IPS-18a (cell line): Measurements from ENCODE around the gene VDR.

Experiments
- H3K27ac ChIP-seq: one replicate; pipeline ENCODE4 v1.5.1; 2013; ENCODE audit warnings: low read length
- H3K27me3 ChIP-seq: one replicate; pipeline ENCODE4 v1.6.1; 2013; ENCODE audit warnings: mild to moderate bottlenecking, low read length; ENCODE audit not compliant: control insufficient read depth, insufficient read depth
- H3K36me3 ChIP-seq: one replicate; pipeline ENCODE4 v1.6.1; 2013; ENCODE audit warnings: low read depth, low read length; ENCODE audit not compliant: control insufficient read depth
- H3K4me1 ChIP-seq: one replicate; pipeline ENCODE4 v1.6.1; 2013; ENCODE audit warnings: low read depth, low read length; ENCODE audit not compliant: control insufficient read depth
- H3K4me3 ChIP-seq: one replicate; pipeline ENCODE4 v1.5.1; 2013; ENCODE audit warnings: low read length
- H3K9ac ChIP-seq: one replicate; pipeline ENCODE4 v1.6.1; 2013; ENCODE audit warnings: mild to moderate bottlenecking, low read length, moderate library complexity
- H3K9me3 ChIP-seq: one replicate; pipeline ENCODE4 v1.6.1; 2013; ENCODE audit warnings: low read depth, low read length; ENCODE audit not compliant: control insufficient read depth

The VDR gene

DNA sequence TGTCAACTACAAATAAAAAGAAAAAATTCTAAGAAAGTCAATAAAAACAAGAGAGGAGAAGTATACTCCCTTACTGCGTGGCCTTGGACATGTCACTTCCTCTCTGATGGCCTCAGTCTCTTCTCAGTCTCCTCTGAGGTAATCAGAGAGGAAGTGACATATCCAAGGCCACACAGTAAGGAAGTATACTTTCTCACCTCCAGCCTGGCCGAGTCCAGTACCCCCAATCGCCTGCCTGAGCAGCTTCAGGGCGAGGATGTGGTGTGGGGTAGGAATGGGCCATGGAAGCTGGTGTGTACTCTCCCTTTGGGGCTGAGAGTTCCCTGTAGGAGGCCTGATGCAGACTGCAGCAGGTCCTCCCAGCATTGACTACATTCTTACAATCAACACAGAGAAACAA is 15.8 kb downstream of the VDR start:
- Histone ChIP-seq H3K9ac (no peak overlapping the region), H3K4me1 (no peaks in the 10 kb centered on the region), H3K36me3 (no peaks in the 10 kb centered on the region), H3K27me3 (no peaks in the 10 kb centered on the region), H3K9me3 (no peaks in the 10 kb centered on the region), H3K27ac (no peak overlapping the region), H3K4me3 (no peak overlapping the region)

DNA sequence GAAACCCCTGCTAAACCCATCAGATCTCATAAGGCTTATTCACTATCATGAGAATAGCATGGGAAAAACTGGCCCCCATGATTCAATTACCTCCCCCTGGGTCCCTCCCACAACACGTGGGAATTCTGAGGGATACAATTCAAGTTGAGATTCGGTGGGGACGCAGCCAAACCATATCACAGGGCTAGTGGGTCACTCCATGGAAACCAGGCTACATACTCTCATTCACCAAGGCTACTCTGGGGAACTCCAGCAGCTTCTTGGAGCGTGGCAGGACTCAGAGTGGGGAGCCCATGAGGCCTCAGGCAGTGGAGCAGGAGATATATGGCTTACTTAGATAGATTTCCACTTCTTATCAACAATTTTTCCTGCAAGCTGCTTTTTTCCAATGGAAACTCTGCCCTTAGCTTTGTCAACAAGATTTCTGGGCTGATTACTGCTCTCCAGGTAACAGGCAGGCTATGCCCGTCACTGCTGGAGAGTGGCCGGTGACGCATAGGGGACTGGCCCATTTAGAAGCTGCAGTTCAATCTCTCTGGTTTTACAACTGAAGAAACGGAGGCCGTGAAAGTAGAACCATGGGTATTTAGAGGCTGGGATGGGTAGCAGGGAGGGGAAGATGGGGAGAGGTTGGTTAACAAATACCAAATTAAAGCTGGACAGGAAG is 16.5 kb downstream of the VDR start:
- no peaks in the 10 kb centered on the region for H3K4me1 ChIP-seq

DNA sequence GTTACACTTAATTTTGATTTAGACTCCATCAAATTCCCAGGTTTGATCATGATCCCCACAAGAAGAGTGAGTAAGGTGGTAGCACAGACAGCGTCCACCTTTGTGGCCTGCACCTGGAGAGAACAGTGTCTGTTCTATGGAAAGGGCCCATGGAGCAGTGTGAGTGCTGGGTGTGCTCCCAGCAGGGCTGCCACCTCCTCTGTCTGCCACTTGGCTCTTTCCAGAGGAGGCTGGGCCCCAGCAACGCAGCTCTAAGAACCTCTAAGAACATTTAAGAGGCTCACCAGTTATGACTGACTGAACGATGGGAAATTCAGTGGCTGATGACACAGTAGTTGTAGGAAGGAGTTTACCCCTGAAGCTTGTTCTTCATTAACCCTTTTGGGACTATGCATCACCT is 17.3 kb downstream of the VDR start:
- H3K9me3 ChIP-seq, result no peaks in the 10 kb centered on the region
- H3K9ac ChIP-seq, result no peak overlapping the region
- H3K27me3 ChIP-seq, result no peaks in the 10 kb centered on the region
- H3K36me3 ChIP-seq, result no peaks in the 10 kb centered on the region
- H3K27ac ChIP-seq, result no peak overlapping the region
- H3K4me1 ChIP-seq, result no peaks in the 10 kb centered on the region
- H3K4me3 ChIP-seq, result no peak overlapping the region

More for the DNA sequence above, 16.5 kb downstream of the VDR start:
- Histone ChIP-seq H3K27me3 (no peaks in the 10 kb centered on the region), H3K9me3 (no peaks in the 10 kb centered on the region), H3K4me3 (no peak overlapping the region), H3K27ac (no peak overlapping the region), H3K36me3 (no peaks in the 10 kb centered on the region), H3K9ac (no peak overlapping the region)

DNA sequence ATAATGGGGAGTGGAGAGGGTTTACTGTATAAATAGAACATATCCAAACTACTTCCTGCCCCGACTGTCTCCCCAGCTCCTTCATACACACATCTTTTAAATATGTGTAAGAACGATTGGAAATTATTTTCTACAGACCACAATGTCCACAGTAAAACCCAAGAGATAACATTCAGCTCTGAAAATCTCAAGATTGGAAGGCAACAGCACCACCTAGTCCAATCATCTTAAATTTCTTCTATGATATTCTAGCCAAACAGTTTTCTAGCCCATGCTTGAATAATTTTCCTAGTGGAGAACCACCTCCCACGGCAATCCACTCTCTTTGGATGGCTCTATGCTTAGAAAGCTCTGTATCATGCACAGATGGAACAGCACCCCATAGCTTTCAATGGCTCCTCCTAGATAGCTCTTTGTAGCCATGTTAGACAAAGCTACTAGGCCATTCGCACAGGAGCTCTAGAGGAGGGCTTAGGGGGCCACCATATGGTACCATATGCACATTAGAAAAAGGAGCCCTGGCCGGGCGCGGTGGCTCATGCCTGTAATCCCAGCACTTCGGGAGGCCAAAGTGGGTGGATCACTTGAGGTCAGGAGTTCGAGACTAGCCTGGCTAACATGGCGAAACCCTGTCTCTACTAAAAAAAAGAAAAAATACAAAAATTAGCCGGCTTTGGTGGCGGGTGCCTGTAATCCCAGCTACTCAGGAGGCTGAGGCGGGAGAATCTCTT is 18.1 kb downstream of the VDR start:
- no peak overlapping the region for H3K27ac ChIP-seq
- no peaks in the 10 kb centered on the region for H3K4me1 ChIP-seq
- no peak overlapping the region for H3K9ac ChIP-seq
- no peaks in the 10 kb centered on the region for H3K27me3 ChIP-seq
- no peaks in the 10 kb centered on the region for H3K36me3 ChIP-seq
- H3K9me3 ChIP-seq, result no peaks in the 10 kb centered on the region
- H3K4me3 ChIP-seq, result no peak overlapping the region

DNA sequence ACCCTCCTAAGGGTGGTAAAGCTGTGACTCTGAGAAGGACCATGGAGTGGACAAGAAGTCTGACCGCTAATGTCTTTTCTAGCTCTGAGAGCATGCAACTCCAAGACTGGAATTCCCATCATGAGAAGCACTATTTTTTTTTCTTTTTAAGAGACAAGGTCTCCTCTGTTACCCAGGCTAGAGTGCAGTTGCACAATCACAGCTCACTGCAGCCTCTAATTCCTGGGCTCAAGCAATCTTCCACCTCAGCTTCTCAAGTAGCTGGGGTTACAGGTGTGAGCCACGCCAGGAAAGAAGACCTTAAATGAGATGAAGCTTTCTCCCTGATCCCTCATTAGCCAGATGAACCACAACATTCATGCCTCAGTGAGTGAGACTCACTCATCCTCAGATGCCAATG is 19.2 kb downstream of the VDR start:
- no peaks in the 10 kb centered on the region for H3K27me3 ChIP-seq
- no peaks in the 10 kb centered on the region for H3K9me3 ChIP-seq
- no peaks in the 10 kb centered on the region for H3K4me1 ChIP-seq
- H3K36me3 ChIP-seq, result no peaks in the 10 kb centered on the region
- no peak overlapping the region for H3K4me3 ChIP-seq
- no peak overlapping the region for H3K27ac ChIP-seq
- H3K9ac ChIP-seq, result no peak overlapping the region

DNA sequence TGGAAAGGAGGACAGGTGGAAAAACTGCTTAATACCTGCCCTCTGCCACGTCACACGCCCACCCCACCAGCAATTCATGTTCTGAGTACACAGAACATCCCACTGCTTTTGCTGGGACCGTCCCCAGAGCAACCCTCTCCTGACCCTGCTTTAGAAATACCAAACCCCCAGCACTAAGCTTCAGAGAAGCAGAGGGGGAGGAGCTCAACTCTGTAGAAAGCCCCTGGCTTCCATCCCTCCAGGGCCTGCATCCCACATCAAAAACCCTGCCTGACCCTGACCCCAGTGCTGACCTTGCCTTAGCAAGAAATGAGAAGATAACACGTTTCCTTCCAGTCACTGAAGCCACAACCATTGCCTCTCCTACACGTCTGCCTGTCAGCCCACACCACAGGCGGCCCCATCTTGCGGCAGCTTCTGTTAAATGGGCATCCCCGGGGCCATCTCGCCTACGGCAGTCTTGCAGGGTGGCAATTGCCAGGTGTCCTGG is 19.7 kb downstream of the VDR start:
- no peaks in the 10 kb centered on the region for H3K4me1 ChIP-seq
- H3K4me3 ChIP-seq, result no peak overlapping the region
- H3K9me3 ChIP-seq, result no peaks in the 10 kb centered on the region
- H3K27me3 ChIP-seq, result no peaks in the 10 kb centered on the region
- H3K9ac ChIP-seq, result no peak overlapping the region
- no peak overlapping the region for H3K27ac ChIP-seq
- no peaks in the 10 kb centered on the region for H3K36me3 ChIP-seq

- Histone ChIP-seq H3K36me3 (no peaks in the 10 kb centered on the region), H3K4me1 (no peaks in the 10 kb centered on the region)
These were observed 20.3 kb downstream of the VDR start for GRCh38 chr12:47884501-47884900.

DNA sequence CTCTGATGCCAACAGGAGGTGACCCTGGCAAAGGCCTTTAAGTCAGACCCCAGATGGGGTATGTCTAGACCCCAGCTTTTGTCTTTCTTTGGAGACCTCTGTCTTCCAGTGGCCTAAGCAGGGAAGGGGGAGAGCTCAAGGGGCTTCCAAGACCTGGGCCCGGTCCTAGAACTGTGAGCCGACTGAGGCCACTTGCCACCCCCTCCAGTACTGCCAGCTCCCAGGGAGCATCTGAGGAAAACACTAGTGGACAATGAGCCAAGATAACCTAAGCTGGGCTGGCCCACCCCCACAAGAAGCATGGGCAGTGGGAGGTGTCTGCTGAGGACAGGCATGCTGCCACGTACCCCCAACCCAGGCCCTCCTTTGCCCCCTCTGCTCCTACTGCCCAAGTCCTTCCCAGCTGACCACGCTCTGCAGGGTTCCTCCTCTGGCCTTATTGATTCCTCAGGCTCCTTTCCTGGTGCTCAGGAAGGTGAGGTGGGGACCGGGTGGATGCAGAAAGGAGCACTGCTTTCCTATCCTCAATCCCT is 21.1 kb downstream of the VDR start:
- Histone ChIP-seq H3K36me3 (no peaks in the 10 kb centered on the region), H3K4me3 (no peak overlapping the region)

More at GRCh38 chr12:47884501-47884900, 20.3 kb downstream of the VDR start:
- Histone ChIP-seq H3K27me3 (no peaks in the 10 kb centered on the region), H3K9me3 (no peaks in the 10 kb centered on the region), H3K4me3 (no peak overlapping the region), H3K27ac (no peak overlapping the region), H3K9ac (no peak overlapping the region)

DNA sequence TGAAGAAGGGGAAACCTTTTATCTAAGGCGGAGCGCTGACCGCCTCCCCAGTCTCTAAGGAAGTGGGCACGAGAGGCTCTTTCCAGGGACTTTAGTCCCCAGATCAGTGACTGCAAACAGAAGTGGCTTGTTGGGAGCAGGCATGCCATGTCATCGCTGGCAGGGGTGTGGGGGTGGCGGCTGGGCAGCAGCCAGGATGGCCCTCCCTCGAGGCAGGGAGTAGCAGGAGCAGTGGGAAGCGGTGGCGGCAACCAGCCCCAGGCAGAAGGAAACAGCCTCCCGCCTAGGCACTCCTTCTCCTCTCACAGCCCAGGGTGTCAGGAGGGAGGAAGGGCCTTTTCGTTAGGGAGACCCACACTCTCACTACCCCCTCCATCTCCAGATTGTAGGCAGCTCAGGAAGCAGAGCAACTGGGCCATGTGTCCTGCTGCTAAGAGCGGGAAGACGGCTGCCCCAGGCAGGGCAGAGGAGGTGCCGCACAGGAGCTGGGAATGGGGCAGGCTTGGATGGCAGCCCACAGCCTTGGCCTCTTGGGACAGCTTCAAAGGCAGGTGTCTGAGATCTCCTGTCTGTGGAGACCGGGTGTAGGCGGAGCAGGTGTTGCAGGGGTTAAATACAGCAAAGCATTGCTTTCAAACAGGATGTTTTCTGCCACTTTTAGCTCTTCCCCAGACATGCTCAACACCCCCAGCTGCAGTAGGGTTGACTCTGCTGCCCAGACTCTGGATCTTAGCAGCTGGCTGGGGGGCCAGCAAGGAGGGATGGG is 21.8 kb downstream of the VDR start:
- Histone ChIP-seq H3K27ac (no peak overlapping the region), H3K9ac (no peak overlapping the region), H3K36me3 (no peaks in the 10 kb centered on the region), H3K4me3 (no peak overlapping the region), H3K4me1 (no peaks in the 10 kb centered on the region), H3K27me3 (no peaks in the 10 kb centered on the region), H3K9me3 (no peaks in the 10 kb centered on the region)

More for the DNA sequence above, 21.1 kb downstream of the VDR start:
- Histone ChIP-seq H3K27me3 (no peaks in the 10 kb centered on the region), H3K9me3 (no peaks in the 10 kb centered on the region), H3K4me1 (no peaks in the 10 kb centered on the region), H3K27ac (no peak overlapping the region), H3K9ac (no peak overlapping the region)

DNA sequence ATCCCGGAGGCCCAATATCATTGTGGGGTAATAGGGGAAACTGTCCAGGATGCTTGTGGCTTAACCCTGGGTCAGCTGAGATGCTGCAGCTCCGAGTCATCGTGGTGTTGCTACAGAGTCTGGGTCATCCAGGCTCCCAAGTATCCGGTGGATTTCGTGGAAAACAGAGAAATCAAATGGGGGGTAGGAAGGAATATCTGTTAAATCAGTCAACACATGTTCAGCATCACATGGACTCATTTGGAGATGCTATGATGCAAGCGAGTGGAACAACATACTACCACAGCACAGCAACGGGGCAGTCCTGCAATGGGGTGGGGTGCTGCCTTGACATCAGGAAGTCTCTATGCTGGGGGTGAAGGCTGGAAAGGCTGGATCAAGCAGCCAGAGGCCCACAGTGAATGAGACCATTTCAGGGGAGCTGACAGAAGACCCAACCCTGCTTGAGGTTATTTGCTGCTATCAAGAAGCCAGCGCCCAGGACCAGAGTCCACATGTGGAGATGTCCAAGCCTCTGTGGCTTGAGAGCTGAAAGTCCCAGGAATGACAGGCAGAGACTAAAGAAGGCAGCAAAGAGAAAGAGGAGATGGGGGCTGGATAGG is 22.9 kb downstream of the VDR start:
- no peak overlapping the region for H3K4me3 ChIP-seq
- H3K27ac ChIP-seq, result no peak overlapping the region
- H3K4me1 ChIP-seq, result no peaks in the 10 kb centered on the region
- H3K9me3 ChIP-seq, result no peaks in the 10 kb centered on the region
- no peaks in the 10 kb centered on the region for H3K27me3 ChIP-seq
- H3K36me3 ChIP-seq, result no peaks in the 10 kb centered on the region
- H3K9ac ChIP-seq, result no peak overlapping the region

DNA sequence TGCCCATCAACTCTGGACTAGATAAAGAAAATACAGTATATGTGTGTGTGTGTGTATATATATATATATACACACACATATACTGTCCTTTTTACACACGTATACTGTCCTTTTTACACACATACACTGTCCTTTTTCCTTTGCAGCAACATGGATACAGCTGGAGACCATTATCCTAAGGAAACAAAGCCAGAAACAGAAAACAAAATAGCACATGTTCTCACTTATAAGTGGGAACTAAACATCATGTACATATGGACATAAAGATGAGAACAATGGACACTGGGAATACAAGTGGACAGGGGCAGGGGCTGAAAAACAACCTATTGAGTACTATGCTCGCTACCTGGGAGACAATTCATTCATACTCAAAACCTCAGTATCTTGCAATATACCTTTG is 23.7 kb downstream of the VDR start:
- Histone ChIP-seq H3K9me3 (no peaks in the 10 kb centered on the region), H3K4me3 (no peak overlapping the region), H3K9ac (no peak overlapping the region), H3K36me3 (no peaks in the 10 kb centered on the region), H3K4me1 (no peaks in the 10 kb centered on the region), H3K27me3 (no peaks in the 10 kb centered on the region), H3K27ac (no peak overlapping the region)
